Mesendoderm (in vitro differentiated cells): ENCODE results near the gene USP11.
"Not testable (repeated sequence)": the region's sequence is repeated elsewhere in the genome, so short reads cannot be mapped to it uniquely, and the experiment has no call there.

Experiments used
- DNase-seq: peaks from one replicate; pipeline ENCODE4 v3.0.0; 2013
- H2AK5ac ChIP-seq: 2 replicates; pipeline ENCODE4 v1.6.1; 2013; ENCODE audit warnings: low read length, inconsistent platforms
- H2BK120ac ChIP-seq: 2 replicates; pipeline ENCODE4 v1.6.1; 2013; ENCODE audit warnings: low read depth, mild to moderate bottlenecking, low read length, moderate library complexity, mixed read lengths
- H2BK15ac ChIP-seq: replicated peaks from 2 replicates; pipeline ENCODE4 v1.6.1; 2013; ENCODE audit warnings: low read depth, mild to moderate bottlenecking, moderate library complexity
- H2BK5ac ChIP-seq: 2 replicates; pipeline ENCODE4 v1.6.1; 2013; ENCODE audit warnings: low read length, inconsistent platforms
- H3K18ac ChIP-seq: 2 replicates; pipeline ENCODE4 v1.6.1; 2013; ENCODE audit warnings: mild to moderate bottlenecking, low read length, mixed read lengths
- H3K23ac ChIP-seq: one replicate; pipeline ENCODE4 v1.6.1; 2013; ENCODE audit warnings: low read length
- H3K27ac ChIP-seq: 2 replicates; pipeline ENCODE4 v1.5.1; 2013; ENCODE audit warnings: low read depth, mild to moderate bottlenecking, inconsistent platforms, low read length, moderate library complexity
- H3K27me3 ChIP-seq: 2 replicates; pipeline ENCODE4 v1.6.1; 2013; ENCODE audit warnings: low read length, control low read depth, mild to moderate bottlenecking, inconsistent platforms; ENCODE audit not compliant: insufficient read depth, poor library complexity
- H3K36me3 ChIP-seq: 2 replicates; pipeline ENCODE4 v1.6.1; 2013; ENCODE audit warnings: low read length, inconsistent platforms; ENCODE audit not compliant: control insufficient read depth, insufficient read depth
- H3K4ac ChIP-seq: one replicate; pipeline ENCODE4 v1.6.1; 2013; ENCODE audit warnings: low read depth, mild to moderate bottlenecking, low read length, moderate library complexity
- H3K4me1 ChIP-seq: 2 replicates; pipeline ENCODE4 v1.6.1; 2013; ENCODE audit warnings: low read depth, low read length, inconsistent platforms; ENCODE audit not compliant: control insufficient read depth
- H3K4me2 ChIP-seq: 2 replicates; pipeline ENCODE4 v1.6.1; 2013; ENCODE audit warnings: low read length
- H3K4me3 ChIP-seq: 2 replicates; pipeline ENCODE4 v1.5.1; 2013; ENCODE audit warnings: mild to moderate bottlenecking, low read length
- H3K56ac ChIP-seq: one replicate; pipeline ENCODE4 v1.6.1; 2013; ENCODE audit warnings: low read length
- H3K79me1 ChIP-seq: 2 replicates; pipeline ENCODE4 v1.6.1; 2013; ENCODE audit warnings: low read length, inconsistent platforms
- H3K79me2 ChIP-seq: 2 replicates; pipeline ENCODE4 v1.6.1; 2013; ENCODE audit warnings: mild to moderate bottlenecking, low read length; ENCODE audit not compliant: control insufficient read depth, insufficient read depth
- H3K9ac ChIP-seq: 2 replicates; pipeline ENCODE4 v1.6.1; 2013; ENCODE audit warnings: low read length, inconsistent platforms
- H4K5ac ChIP-seq: one replicate; pipeline ENCODE4 v1.6.1; 2013; ENCODE audit warnings: low read length
- H4K8ac ChIP-seq: one replicate; pipeline ENCODE4 v1.6.1; 2013; ENCODE audit warnings: low read depth, mild to moderate bottlenecking, control low read depth, low read length, moderate library complexity
- WGBS: extraction: QIAGEN DNeasy Blood & Tissue Kit; methylation state at CpG from one replicate; pipeline ENCODE4 v1.1.7; 2013; ENCODE audit warnings: low lambda C conversion rate, missing lambda C conversion rate; ENCODE audit not compliant: insufficient coverage; ENCODE audit errors: extremely low coverage; 5-methylcytosine and 5-hydroxymethylcytosine counted together

The USP11 gene

GRCh38 chrX:47278691-47279090 lies 45.9 kb downstream of the USP11 start:
- no peak overlapping the region for H3K27ac ChIP-seq
- H4K5ac ChIP-seq = no peak overlapping the region
- H3K4me2 ChIP-seq = no peak overlapping the region
- no peak overlapping the region for H2AK5ac ChIP-seq
- H2BK120ac ChIP-seq = no peak overlapping the region
- H2BK15ac ChIP-seq = no peak overlapping the region
- H4K8ac ChIP-seq = no peak overlapping the region
- no peak overlapping the region for H3K23ac ChIP-seq
- H3K79me1 ChIP-seq = no peaks in the 10 kb centered on the region
- no peak for DNase-seq
- no peak overlapping the region for H3K18ac ChIP-seq
- WGBS = no CpG with 5 or more reads among the region's 2 CpGs
- no peak overlapping the region for H2BK5ac ChIP-seq
- no peak overlapping the region for H3K9ac ChIP-seq
- no peak overlapping the region for H3K4ac ChIP-seq
- H3K56ac ChIP-seq = no peak overlapping the region
- no peaks in the 10 kb centered on the region for H3K4me1 ChIP-seq
- H3K4me3 ChIP-seq = no peak overlapping the region
- no peaks in the 10 kb centered on the region for H3K36me3 ChIP-seq
- H3K27me3 ChIP-seq = no peaks in the 10 kb centered on the region
- H3K79me2 ChIP-seq = no peaks in the 10 kb centered on the region

GRCh38 chrX:47283015-47283771 lies 50.4 kb downstream of the USP11 start:
- no peaks in the 10 kb centered on the region for H3K79me1 ChIP-seq
- no peak overlapping the region for H4K5ac ChIP-seq
- no peak overlapping the region for H4K8ac ChIP-seq
- H3K27ac ChIP-seq = no peak overlapping the region
- no peak for DNase-seq
- no peak overlapping the region for H3K23ac ChIP-seq
- no peak overlapping the region for H2BK5ac ChIP-seq
- no peak overlapping the region for H2BK120ac ChIP-seq
- no peak overlapping the region for H3K18ac ChIP-seq
- H3K36me3 ChIP-seq = no peaks in the 10 kb centered on the region
- H2AK5ac ChIP-seq = no peak overlapping the region
- no peaks in the 10 kb centered on the region for H3K79me2 ChIP-seq
- H3K4me1 ChIP-seq = no peaks in the 10 kb centered on the region
- WGBS = no CpG with 5 or more reads among the region's 18 CpGs
- H3K4me3 ChIP-seq = no peak overlapping the region
- H3K27me3 ChIP-seq = no peaks in the 10 kb centered on the region
- no peak overlapping the region for H3K9ac ChIP-seq
- H3K4me2 ChIP-seq = no peak overlapping the region
- no peak overlapping the region for H2BK15ac ChIP-seq
- no peak overlapping the region for H3K56ac ChIP-seq
- no peak overlapping the region for H3K4ac ChIP-seq

GRCh38 chrX:47284616-47285015 lies 51.8 kb downstream of the USP11 start:
- H2BK120ac ChIP-seq, H3K79me2 ChIP-seq, H3K18ac ChIP-seq, H3K79me1 ChIP-seq, H4K5ac ChIP-seq, H3K36me3 ChIP-seq, H3K4me3 ChIP-seq, DNase-seq, H3K27ac ChIP-seq, H2BK15ac ChIP-seq, H2BK5ac ChIP-seq, H3K56ac ChIP-seq, H3K4ac ChIP-seq, H3K4me2 ChIP-seq, H3K4me1 ChIP-seq, H3K27me3 ChIP-seq, H2AK5ac ChIP-seq, H3K23ac ChIP-seq, H3K9ac ChIP-seq, H4K8ac ChIP-seq: not testable (repeated sequence)
- no CpG with 5 or more reads among the region's 10 CpGs for WGBS

DNA sequence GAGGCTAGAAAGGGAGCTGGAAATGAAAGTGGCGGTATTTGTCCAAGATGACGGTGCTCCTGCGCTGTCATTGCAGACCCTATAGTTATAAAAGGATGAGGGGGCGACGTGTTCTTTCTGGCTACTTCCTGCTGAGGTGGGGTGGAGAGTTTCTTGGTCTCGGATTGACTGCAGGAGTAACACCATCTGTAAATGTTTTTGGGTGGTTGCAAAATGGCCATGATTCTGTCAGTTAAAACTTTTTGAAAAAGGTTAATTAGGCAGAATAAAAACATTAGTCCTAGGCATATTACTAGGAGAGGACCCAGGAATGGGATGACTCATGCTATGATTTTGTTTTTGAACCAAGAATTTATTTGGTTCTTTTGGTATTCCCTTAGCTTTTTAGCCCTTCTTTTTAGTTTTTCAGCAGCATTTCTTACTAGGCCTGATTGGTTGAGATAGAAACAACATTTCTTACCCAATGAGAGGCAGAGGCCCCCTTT lies 53.1 kb downstream of the USP11 start:
- no peak overlapping the region for H2AK5ac ChIP-seq
- no peak overlapping the region for H3K4me2 ChIP-seq
- H3K9ac ChIP-seq = no peak overlapping the region
- no peak overlapping the region for H3K4ac ChIP-seq
- no peaks in the 10 kb centered on the region for H3K79me1 ChIP-seq
- no peak overlapping the region for H2BK120ac ChIP-seq
- H4K5ac ChIP-seq = no peak overlapping the region
- no peak overlapping the region for H3K27ac ChIP-seq
- WGBS = no CpG with 5 or more reads among the region's 6 CpGs
- H3K79me2 ChIP-seq = no peaks in the 10 kb centered on the region
- H3K4me1 ChIP-seq = no peaks in the 10 kb centered on the region
- H3K27me3 ChIP-seq = no peaks in the 10 kb centered on the region
- no peak overlapping the region for H3K18ac ChIP-seq
- no peaks in the 10 kb centered on the region for H3K36me3 ChIP-seq
- H3K56ac ChIP-seq = no peak overlapping the region
- H2BK5ac ChIP-seq = no peak overlapping the region
- no peak overlapping the region for H3K23ac ChIP-seq
- H3K4me3 ChIP-seq = no peak overlapping the region
- H4K8ac ChIP-seq = no peak overlapping the region
- H2BK15ac ChIP-seq = no peak overlapping the region
- no peak for DNase-seq

- no peak for DNase-seq
- Histone ChIP-seq H3K18ac (no peak overlapping the region), H2AK5ac (no peak overlapping the region), H2BK120ac (no peak overlapping the region), H3K36me3 (no peaks in the 10 kb centered on the region), H3K4me2 (no peak overlapping the region), H4K8ac (no peak overlapping the region), H3K27me3 (no peaks in the 10 kb centered on the region), H3K56ac (no peak overlapping the region), H3K79me2 (no peaks in the 10 kb centered on the region), H3K4me3 (no peak overlapping the region), H3K27ac (no peak overlapping the region), H3K4me1 (no peaks in the 10 kb centered on the region), H3K9ac (no peak overlapping the region), H3K79me1 (no peaks in the 10 kb centered on the region), H2BK15ac (no peak overlapping the region), H2BK5ac (no peak overlapping the region), H3K23ac (no peak overlapping the region), H3K4ac (no peak overlapping the region), H4K5ac (no peak overlapping the region)
- no CpG with 5 or more reads among the region's 5 CpGs for WGBS
These were observed 60.3 kb downstream of the USP11 start for GRCh38 chrX:47293106-47293505.
